NCI-H1417 (cell line): Measurements from ENCODE around the gene OSBPL9.
"Not testable (repeated sequence)": the region's sequence is repeated elsewhere in the genome, so short reads cannot be mapped to it uniquely, and the experiment has no call there.

Experiments used
- DNase-seq, 3 experiments: peaks; one replicate each; lab custom pipeline; 2025; lab: John Stamatoyannopoulos, UW

OSBPL9 gene

DNA sequence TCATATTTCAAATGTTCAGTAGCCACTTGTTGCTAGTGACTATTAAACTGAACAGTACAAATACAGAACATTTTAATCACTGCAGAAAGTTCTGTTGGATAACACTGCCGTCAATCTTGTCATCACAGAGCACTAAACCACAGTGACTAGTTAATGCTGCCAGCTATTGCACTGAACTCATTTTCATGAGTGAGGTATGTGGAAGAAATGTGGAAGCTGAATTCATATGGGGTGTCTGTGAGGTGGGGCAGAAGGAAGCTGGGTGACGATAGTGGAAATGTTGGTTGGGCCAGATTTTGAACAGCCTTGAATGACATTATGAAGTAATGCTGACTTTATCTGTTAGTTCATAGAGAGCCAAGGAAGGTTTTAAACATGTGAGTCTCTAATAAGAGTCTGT lies 49.6 kb downstream of the OSBPL9 start:
- DNase-seq: no peak

DNA sequence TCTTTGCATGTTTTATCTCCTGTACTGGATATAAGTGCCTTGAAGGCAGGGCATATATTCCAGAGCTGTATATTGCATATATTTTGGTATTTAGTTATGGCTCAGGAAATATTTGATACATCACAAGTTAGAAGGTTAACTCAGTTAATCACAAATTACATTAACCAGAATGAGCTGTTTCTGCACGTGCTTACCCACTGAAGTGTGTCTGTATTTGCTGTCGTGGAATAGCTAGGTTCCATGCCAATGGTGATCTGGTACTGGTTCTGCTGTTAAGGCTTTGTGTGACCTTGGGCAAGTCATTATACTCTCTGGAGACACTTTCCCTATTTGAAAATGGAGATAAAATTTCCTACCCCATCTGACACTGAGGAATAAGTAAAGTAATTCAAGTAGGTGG lies 50.7 kb downstream of the OSBPL9 start:
- DNase-seq: no peak

- peak in 2 of 3 experiments; percentile 23 to 57 for DNase-seq
These were observed 52.4 kb downstream of the OSBPL9 start for GRCh38 chr1:51669272-51669671.

DNA sequence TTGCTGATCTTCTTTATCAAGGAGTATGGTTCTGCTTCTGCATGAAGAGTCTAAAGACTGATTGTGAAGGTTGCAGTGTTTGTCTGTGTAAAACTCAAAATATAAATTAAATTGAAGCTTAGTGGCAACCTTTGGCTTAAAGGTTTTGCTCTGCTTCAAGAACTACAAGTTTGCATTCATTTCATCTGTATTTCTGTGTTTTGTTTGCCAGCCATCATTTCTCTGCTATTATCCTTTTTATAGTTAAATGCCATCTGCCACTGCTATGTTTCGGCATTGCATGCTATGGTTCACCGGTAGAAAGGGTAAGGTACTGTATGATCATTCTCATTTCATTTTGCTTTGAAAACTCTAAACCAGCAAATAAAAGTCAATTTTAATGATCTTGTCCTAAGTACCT lies 52.9 kb downstream of the OSBPL9 start:
- peak in 1 of 3 experiments; percentile 49 for DNase-seq

DNA sequence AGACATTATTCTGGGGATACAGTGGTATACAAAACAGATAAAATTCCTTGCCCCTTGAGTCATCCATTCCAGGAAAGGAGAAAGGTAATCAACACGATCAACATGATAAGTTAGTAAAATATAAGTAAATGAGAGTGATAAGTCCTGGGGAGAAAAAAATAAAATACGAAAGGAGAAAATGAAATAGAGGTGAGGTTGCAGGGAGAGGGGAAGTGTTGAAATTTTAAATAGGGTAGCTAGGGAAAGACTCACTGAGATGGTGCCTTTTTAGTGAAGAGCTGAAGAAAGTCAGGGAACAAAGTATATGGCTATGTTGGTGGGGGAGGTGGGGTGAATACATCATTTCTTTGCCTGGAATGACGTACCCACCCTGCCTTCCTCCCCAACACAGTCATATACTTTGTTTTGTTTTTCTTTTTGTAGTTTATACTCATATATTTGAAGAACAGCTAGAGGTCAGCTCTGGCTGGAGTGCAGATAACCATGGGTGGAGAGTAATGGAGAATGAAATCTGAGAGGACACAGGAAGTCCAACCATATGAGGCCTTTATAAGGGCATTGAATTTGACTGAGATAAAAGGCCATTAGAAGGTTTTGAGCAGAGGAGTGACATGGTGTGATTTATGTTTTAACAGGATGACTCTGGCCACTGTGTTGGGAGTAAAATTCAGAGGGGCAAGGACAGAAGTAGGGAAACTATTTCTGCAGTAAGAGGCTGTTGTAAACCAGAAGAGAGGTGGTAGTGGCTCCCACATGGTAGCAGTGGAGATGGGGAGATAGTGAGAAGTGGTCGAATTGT lies 54.8 kb downstream of the OSBPL9 start:
- DNase-seq: no peak

GRCh38 chr1:51673279-51673678 lies 56.4 kb downstream of the OSBPL9 start:
- DNase-seq: no peak

DNA sequence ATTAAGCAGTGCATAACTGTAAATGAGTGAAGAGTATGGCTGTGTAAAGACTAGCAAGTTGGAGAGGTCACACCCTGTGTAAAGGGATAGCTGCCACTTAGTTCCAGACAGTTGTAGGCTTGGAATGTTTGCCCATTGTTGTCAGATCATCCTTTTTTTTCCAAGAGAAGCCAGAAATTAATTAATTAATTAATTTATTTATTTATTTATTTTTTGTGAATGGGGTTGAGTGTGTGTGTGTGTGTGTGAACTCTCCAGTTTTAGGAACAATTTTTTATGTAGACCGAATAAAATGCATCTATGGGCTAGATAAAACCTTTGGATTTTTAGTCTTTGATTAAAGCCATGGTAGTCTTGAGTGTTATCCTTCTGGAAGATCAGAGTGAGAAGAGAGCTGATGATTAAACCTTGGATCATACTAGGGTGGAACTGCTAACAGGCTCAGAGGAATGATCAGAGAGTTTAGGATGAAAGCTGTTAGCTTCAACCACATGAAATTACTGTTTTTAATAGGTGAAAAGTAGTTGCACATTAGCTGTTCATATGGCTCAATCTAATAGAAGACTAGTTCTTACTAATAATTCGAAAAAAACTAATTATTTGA lies 58.4 kb downstream of the OSBPL9 start:
- DNase-seq: no peak

DNA sequence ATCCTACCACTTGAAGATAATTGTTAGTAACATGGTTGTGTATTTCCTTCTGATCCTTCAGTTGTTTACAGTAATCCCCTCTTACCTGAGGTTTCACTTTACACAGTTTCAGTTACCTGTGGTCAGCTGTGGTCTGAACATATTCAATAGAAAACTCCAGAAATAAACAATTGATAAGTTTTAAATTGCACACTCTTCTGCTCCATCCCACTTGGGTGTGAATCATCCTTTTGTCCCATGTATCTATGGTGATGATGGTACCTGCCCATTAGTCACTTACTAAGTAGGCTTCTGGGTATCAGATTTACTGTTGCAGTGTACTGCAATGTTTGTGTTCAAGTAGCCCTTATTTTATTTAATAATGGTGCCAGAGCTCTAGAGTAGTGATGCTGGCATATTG lies 62.5 kb downstream of the OSBPL9 start:
- DNase-seq: peak in 2 of 3 experiments; percentile 4 to 10

GRCh38 chr1:51684776-51685175 lies 67.9 kb downstream of the OSBPL9 start:
- DNase-seq: no peak

- DNase-seq: no peak
These were observed 69.6 kb downstream of the OSBPL9 start for GRCh38 chr1:51686450-51686849.

- DNase-seq: no peak
These were observed 72.2 kb downstream of the OSBPL9 start for GRCh38 chr1:51689075-51689440.

- no peak for DNase-seq
These were observed 72.8 kb downstream of the OSBPL9 start for GRCh38 chr1:51689643-51690042.

GRCh38 chr1:51690285-51690961 lies 73.5 kb downstream of the OSBPL9 start:
- DNase-seq: peak in 1 of 3 experiments; percentile 20

DNA sequence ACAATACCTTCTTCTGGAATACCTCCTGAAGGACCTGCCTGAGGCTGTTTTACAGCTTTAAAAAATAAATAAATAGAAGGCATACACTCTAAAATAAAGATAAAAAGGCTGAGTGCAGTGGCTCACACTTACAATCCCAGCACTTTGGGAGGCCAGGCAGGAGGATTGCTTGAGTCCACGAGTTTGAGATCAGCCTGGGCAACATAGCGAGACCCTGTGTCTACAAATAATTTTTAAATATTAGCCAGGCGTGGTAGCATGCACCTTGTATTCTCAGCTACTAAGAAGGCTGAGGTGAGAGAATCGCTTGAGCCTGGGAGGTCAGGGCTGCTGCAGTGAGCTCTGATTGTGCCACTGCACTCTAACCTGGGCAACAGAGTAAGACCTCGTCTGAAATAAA lies 75.0 kb downstream of the OSBPL9 start:
- DNase-seq: no peak

- no peak for DNase-seq
These were observed 76.7 kb downstream of the OSBPL9 start for GRCh38 chr1:51693419-51694155.

- DNase-seq: no peak
These were observed 80.3 kb downstream of the OSBPL9 start for GRCh38 chr1:51697166-51697565.

DNA sequence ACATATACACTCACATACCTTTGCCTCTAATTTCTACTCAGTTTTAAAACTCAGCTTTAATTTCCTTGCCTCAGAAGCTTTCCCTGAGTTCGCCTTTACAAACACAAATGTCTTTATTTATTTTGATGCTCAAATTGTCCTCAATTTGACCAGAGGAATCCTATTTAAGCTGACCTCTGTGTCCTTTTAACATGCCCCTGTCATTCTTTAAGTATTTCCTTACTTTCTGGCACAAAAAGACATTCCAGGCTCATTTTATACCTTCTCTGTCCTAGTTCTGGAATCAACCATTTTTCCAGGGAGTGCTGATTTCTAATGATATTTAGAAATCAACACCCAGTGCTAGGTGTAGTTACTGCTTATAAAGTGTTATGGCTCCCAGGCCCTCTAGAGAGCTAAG lies 82.5 kb downstream of the OSBPL9 start:
- DNase-seq: no peak

DNA sequence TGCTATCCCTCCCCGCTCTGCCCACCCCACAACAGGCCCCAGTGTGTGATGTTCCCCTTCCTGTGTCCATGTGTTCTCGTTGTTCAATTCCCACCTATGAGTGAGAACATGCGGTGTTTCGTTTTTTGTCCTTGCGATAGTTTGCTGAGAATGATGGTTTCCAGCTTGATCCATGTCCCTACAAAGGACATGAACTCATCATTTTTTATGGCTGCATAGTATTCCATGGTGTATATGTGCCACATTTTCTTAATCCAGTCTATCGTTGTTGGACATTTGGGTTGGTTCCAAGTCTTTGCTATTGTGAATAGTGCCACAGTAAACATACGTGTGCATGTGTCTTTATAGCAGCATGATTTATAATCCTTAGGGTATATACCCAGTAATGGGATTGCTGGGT lies 84.9 kb downstream of the OSBPL9 start:
- not testable (repeated sequence) for DNase-seq

DNA sequence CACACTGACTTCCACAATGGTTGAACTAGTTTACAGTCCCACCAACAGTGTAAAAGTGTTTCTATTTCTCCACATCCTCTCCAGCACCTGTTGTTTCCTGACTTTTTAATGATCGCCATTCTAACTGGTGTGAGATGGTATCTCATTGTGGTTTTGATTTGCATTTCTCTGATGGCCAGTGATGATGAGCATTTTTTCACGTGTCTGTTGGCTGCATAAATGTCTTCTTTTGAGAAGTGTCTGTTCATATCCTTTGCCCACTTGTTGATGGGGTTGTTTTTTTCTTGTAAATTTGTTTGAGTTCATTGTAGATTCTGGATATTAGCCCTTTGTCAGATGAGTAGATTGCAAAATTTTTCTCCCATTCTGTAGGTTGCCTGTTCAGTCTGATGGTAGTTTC lies 85.3 kb downstream of the OSBPL9 start:
- not testable (repeated sequence) for DNase-seq

DNA sequence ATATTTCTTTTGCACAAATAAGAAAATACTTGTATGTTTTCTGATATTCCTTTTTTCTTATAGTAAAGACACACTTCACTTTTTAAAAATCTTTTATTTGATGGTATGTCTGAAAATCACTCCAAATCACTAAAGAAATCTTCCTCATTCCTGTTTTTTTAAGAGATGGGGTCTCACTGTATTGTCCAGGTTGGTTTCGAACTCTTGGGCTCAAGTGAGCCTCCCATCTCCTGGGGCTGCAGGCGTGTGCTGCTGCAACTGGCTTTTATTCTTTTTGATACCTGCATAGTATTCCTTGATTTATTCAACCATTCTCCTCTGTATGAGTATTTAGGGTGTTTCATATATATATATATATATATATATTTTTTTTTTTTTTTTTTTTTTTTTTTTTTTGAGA lies 88.1 kb downstream of the OSBPL9 start:
- DNase-seq: no peak

DNA sequence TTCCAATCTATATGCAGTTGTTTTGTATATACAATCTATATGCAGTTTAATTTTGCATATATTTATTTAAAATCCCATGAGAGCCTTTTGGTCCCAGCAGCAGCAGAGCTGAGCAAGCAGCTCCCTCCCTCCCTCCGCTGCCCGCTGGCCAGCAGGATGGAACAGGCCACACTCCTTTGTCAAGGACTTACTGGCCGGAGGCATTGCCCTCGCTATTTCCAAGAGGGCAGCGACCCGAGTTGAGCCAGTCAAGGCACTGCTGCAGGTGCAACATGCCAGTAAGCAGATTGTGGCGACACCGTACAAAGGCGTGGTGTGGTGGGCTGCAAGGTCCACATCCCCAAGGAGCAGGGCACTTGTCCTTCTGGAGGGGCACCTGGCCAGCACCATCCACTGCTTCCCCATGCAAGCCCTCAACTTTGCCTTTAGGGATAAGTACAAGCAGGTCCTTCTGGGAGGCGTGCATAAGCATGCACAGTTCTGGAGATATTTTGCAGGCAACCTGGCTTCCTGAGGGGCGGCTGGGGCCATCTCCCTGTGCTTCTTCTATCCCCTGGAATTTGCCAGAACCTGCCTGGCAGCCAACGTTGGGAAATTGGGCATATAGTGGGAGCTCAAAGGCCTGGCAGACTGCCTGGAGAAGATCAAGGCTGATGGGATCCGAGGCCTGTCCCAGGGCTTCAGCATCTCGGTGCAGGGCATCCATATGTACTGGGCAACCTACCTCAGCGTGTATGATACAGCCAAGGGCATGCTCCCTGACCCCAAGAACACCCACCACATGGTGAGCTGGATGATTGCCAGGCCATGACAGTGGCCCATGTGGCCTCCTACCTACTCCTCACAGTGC lies 92.2 kb downstream of the OSBPL9 start:
- DNase-seq: no peak

DNA sequence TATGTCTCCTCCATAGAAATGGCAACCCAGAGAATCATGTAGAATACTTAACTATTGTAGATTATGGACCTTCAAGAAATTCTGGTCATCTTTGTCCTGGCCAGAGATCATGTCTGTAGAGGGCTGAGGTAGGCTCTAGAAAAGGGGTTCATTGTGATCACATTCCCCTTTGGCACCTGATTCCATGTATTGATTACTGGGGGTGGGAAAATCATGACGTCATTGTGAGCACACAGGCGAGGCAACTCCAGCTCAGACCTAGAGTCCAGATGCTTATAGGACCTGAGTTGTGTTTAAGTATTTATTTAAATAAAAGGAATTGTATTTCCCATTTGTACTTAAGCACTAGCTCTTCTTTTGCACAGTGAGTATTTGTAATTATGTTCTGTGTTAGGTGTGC lies 93.1 kb downstream of the OSBPL9 start:
- no peak for DNase-seq
